GM19025 (cell line): ENCODE results near the gene DCAKD.
"Not testable (repeated sequence)": the region's sequence is repeated elsewhere in the genome, so short reads cannot be mapped to it uniquely, and the experiment has no call there.

ENCODE experiments used
- ATAC-seq: cut with Tn5 transposase; IDR thresholded peaks from one replicate; pipeline ENCODE4 v1.9.1; 2021; ENCODE audit warnings: mild to moderate bottlenecking, low read depth, moderate library complexity; ENCODE audit not compliant: unreplicated experiment

The DCAKD gene

GRCh38 chr17:45067637-45068036, 16.2 kb upstream of the DCAKD start:
- ATAC-seq = no peak

DNA sequence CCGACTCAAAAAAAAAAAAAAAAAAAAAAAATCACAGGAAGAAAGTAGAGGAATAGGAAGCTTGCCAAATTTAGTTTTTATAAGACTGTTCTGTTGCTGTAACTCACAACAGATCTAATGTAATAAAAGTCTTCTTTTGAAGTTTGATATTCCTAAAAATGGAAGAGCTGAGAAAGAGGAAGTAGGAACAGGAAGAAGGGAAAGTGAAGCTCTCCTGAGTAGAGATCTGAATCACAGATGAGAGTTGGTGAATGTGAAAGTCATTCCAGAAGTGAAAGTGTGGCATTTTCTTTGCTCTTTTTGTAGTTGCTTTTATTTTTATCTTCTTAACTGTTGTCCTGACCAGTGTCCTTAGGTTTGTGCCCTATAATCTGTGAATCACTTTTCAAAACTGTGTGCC, 11.8 kb upstream of the DCAKD start:
- no peak for ATAC-seq

- ATAC-seq = no peak
Observed at GRCh38 chr17:45061606-45062205, 10.3 kb upstream of the DCAKD start.

- ATAC-seq = peak; percentile 80
Observed at GRCh38 chr17:45060797-45061605, 9.6 kb upstream of the DCAKD start, which contains the start of gene NMT1. Gene NMT1, plus strand, starts transcription at chr17:45061317. Its CDS starts 13 bp downstream, at chr17:45061330.

DNA sequence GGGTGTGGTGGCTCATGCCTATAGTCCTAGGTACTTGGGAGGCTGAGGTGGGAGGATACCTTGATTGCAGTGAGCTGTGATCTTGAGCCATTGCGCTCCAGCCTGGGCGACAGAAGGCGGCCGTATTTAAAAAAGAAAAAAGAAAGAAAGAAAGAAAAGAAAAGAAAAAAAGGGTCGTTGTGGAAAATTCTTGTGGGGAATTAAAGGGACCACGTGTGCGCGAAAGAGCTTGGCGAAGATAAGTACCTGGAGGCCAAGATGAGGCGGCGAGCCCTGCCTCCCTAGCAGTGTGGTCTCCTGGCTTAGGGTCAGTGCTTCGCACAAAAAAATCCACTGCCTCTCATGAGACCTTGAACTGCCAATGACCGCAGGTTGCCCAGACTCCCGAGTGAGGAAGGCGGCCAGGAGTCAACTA, 9.0 kb upstream of the DCAKD start:
- no peak for ATAC-seq

GRCh38 chr17:45052052-45052772, 780 bp upstream of the DCAKD start:
- no peak for ATAC-seq

- ATAC-seq = not testable (repeated sequence)
Observed at GRCh38 chr17:45051720-45052051, 254 bp upstream of the DCAKD start.

DNA sequence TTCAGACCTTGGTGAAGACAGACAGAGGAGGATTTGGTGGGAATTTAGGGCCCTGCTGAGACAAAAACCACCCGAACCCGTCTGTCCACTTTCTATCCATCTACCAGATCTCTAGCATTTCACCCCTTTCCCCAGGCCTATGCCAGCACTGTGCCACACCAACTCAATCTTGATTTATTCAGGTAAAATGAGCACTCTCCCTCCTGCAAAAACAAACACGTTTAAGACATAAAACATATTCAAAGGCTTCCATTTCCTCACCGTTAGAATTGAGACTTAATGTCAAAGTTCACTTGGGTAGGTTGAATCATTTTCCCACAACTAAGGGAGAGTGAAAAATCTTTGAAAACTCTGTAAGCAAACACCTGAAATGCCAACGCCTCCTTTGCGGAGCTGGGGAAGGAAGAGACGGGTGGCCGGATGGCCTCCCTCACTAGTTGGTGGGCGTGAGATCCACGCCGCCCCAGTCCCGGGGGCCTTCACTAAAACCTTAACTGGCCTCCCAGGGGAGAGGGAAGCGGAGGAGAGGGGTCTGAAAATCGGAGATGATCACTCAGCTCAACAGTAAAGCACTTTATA, 862 bp downstream of the DCAKD start:
- ATAC-seq = no peak

- ATAC-seq = no peak
Observed at GRCh38 chr17:45048795-45049563, 2.5 kb downstream of the DCAKD start.

DNA sequence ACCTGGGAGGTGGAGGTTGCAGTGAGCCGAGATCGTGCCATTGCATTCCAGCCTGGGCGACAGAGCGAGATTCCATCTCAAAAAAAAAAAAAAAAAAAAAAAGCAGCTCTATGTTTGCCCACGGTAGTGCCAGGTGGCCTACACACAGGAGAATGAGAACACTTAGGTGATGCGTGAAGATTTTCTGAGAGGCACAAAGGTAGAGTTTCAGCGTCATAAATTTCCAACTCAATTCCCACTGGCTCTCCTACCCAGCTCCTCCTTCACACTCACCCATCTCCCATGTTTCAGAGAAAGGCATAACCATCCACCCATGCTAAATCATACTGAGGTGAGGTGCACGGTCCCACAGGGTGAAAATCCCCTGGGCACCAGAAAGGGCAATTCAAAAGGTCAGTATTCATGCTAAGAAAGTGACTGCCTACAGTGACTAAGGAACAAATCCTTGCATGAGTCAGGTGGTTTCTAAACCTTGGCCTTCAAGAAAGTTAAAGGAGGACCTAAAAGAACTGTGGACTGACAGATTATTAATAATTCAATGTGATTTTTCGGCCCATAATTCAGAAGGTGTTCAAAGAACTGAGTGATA, 4.8 kb downstream of the DCAKD start:
- no peak for ATAC-seq

- no peak for ATAC-seq
Observed at GRCh38 chr17:45043813-45044540, 7.5 kb downstream of the DCAKD start.

DNA sequence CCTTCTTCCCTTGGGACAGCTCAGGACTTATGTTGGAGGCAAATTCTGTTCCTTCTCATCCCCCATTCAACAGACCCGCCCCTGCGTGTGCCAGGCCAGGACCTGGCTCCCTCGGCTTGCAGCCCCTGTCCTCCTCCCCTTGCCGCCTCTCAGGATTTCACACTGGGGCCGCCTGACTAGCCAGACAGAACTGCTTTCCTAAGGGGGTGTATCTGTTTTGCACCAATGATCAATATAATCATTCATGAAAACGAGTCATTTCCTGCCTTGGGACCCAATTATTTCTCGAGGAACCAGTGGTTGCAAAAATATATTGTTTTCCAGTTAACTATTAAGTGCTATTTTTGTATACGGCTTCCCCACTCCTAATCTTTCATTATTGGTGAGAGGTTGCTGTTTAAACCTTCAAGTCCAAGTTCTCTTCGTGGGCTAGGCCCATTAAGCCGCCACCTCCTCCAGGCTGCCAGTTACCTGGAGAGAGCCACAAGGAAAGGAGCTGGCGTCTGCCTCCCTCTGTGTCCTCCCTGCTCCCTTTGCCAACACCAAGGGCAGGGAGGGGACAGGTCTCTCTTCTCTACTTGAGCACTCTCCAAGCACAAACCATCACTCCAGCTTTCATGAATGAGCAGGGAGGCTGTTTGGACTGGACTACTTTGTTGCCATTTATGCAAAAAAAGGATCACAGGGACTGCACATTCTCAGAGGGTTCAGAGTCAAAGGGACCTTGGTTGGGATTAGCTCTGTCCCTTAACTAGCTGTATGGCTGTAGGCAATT, 8.9 kb downstream of the DCAKD start:
- ATAC-seq = no peak

DNA sequence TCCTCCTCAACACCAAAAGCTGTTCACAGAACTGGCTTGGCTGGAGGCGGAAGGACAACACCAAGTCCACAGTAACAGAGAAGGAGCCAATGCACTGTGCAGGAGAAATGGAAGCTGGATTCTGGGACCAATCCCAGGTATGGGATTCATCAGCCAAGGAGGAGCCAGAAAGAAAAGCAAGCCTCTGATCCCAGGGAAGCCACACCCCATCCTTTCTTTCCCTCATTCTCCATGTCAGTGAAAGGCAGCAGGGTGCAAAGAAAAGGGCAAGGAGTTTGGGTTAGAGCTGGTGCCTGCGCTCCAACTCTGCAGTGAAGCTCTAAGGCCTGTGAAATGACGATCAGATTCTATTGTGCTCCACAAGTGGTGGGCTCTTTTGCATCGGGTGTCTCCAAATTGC, 11.0 kb downstream of the DCAKD start:
- ATAC-seq = no peak

GRCh38 chr17:45038728-45039634, 12.5 kb downstream of the DCAKD start:
- no peak for ATAC-seq

GRCh38 chr17:45036691-45037090, 14.7 kb downstream of the DCAKD start:
- ATAC-seq = no peak

DNA sequence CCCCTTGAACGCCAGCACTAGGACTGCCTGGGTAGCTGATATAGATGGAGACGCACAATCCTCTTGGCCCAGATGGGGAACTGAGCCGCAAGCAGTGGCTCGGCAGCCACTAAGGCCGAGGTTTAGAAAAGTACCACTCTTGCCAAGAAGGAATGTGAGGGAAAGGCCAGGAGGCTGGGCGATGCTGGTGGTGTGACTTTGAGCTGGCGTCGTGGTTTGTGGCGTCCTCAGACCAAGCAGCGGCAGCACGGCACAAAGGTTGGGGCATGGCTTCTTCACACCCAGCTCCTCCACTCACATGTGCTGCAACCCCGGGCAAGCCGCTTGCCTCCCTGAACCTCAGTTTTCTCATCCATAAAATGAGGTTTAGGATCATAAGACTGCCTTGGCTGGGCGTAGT, 15.6 kb downstream of the DCAKD start:
- no peak for ATAC-seq

DNA sequence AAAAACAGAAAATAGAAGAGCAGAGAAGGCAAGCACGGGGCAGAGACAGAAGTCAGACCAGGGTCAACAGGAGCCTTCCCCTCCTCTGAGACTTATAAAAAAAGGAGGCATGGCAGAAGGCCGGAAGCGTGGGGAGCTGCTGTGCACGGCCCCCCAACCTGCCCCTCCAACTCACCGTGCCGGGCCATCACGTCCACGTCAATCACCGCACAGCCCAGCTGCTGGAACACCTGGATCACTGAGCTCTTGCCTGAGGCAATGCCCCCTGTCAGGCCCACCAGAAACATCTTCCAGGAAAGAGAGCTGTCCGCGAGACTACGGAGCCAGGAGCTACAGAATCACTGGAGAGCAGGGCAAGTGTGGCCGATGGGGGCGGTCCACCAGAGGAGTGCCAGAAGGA, 16.8 kb downstream of the DCAKD start:
- no peak for ATAC-seq

- ATAC-seq = no peak
Observed at GRCh38 chr17:45032174-45032541, 19.3 kb downstream of the DCAKD start.
